Esophagus squamous epithelium (tissue), 4 donors: Measurements from ENCODE around the gene TOR1AIP1.

Experiments used
- CTCF ChIP-seq, 6 experiments: fragments of 450-650 bp in 4 of 6; fragments of 200-600 bp in 2 of 6; sonication (generic) in 2 of 6; IDR thresholded peaks; one replicate each; pipeline ENCODE4 v1.5.1; 2016 to 2019; ENCODE audit warnings: antibody characterized with exemption in 6 of 6, mild to moderate bottlenecking in 4 of 6, moderate library complexity in 4 of 6
- POLR2A ChIP-seq, 4 donors: fragments of 450-650 bp; IDR thresholded peaks; one replicate each; pipeline ENCODE4 v1.6.1; 2017; ENCODE audit warnings: antibody characterized with exemption in 4 of 4, mild to moderate bottlenecking in 4 of 4, moderate library complexity in 3 of 4

- TF ChIP-seq CTCF (IDR thresholded peaks at IDR 0.05) (no peak), POLR2A (IDR thresholded peaks at IDR 0.05) (no peak)
These were observed 87.2 kb downstream of the TOR1AIP1 start for GRCh38 chr1:179968994-179969919.
